Panc1 (cell line): ENCODE measurements around the gene INAFM2. TPM values are rescaled to one million over a fixed set of nuclear protein-coding genes. Genes with fewer than 3 reads are reported as not detected.

Experiments
- ATAC-seq: fragments of 200-7000 bp; cut with Tn5 transposase; 2 replicates; pipeline ENCODE4 v1.9.1; 2020; ENCODE audit warnings: mild to moderate bottlenecking, moderate library complexity
- BruUV-seq: library from RNA; stranded (reverse); fragments of 400-500 nt; replicated peaks from 2 replicates; lab custom pipeline; 2021; lab: Mats Ljungman, UMichigan
- CTCF ChIA-PET: fragments of 300-600 bp; sonication (Branson Sonifier 250); formaldehyde crosslinking; loops from one replicate; lab custom pipeline; 2022; ENCODE audit warnings: antibody characterized with exemption; lab: Charles Lee
- POLR2A ChIA-PET: fragments of 300-600 bp; sonication (Branson Sonifier 250); formaldehyde crosslinking; loops from one replicate; lab custom pipeline; 2022; ENCODE audit warnings: antibody characterized with exemption; lab: Charles Lee
- DNase-seq: peaks from one replicate; pipeline ENCODE4 v3.0.0-alpha.2; 2010; ENCODE audit warnings: low read depth, low spot score
- H3K27ac ChIP-seq: 2 replicates; pipeline ENCODE4 v1.5.1; 2011; ENCODE audit warnings: mild to moderate bottlenecking, low read length, inconsistent platforms
- H3K27me3 ChIP-seq: fragments of 200-500 bp; sonication (Bioruptor generic); 2 replicates; pipeline ENCODE4 v1.6.0; 2014; ENCODE audit warnings: low read length, inconsistent platforms; ENCODE audit not compliant: control insufficient read depth, insufficient read depth
- H3K36me3 ChIP-seq: fragments of 200-500 bp; sonication (Bioruptor generic); 2 replicates; pipeline ENCODE4 v1.5.1; 2014; ENCODE audit warnings: inconsistent platforms, mild to moderate bottlenecking, low read length, moderate library complexity; ENCODE audit not compliant: control insufficient read depth, insufficient read depth
- H3K4me1 ChIP-seq: 2 replicates; pipeline ENCODE4 v1.5.1; 2011; ENCODE audit warnings: inconsistent platforms, mild to moderate bottlenecking, low read length, moderate library complexity; ENCODE audit not compliant: control insufficient read depth, insufficient read depth
- H3K4me3 ChIP-seq, 2 experiments: 2 replicates each; pipeline ENCODE4 v1.5.1; 2011 to 2012; ENCODE audit warnings: low read depth in 2 of 2, low read length in 2 of 2, mild to moderate bottlenecking in 2 of 2, inconsistent platforms in 1 of 2, moderate library complexity in 1 of 2
- H3K9me3 ChIP-seq: fragments of 200-500 bp; sonication (Bioruptor generic); 2 replicates; pipeline ENCODE4 v1.5.1; 2014; ENCODE audit warnings: low read depth, mild to moderate bottlenecking, inconsistent platforms, low read length, moderate library complexity; ENCODE audit not compliant: control insufficient read depth, insufficient read depth
- CTCF ChIP-seq: fragments of 450-650 bp; IDR thresholded peaks from 2 replicates; pipeline ENCODE4 v1.5.1; 2017; ENCODE audit warnings: mild to moderate bottlenecking
- POLR2AphosphoS5 ChIP-seq: IDR thresholded peaks from 2 replicates; pipeline ENCODE4 v1.6.1; 2012; ENCODE audit warnings: mild to moderate bottlenecking, low read depth, low read length, moderate library complexity
- REST ChIP-seq, 2 experiments: IDR thresholded peaks; 2 replicates each; pipeline ENCODE4 v1.6.1; 2011 to 2012; ENCODE audit warnings: low read depth in 2 of 2, control low read depth in 1 of 2, low read length in 1 of 2, mild to moderate bottlenecking in 1 of 2, moderate library complexity in 1 of 2; ENCODE audit not compliant: insufficient read depth in 1 of 2
- SIN3A ChIP-seq: IDR thresholded peaks from 2 replicates; pipeline ENCODE4 v1.6.1; 2012; ENCODE audit warnings: low read depth, mild to moderate bottlenecking, low read length, moderate library complexity, borderline replicate concordance; ENCODE audit not compliant: insufficient read depth
- TCF7L2 ChIP-seq: IDR thresholded peaks from 2 replicates; pipeline ENCODE4 v1.6.1; 2011; ENCODE audit warnings: mild to moderate bottlenecking, low read depth, low read length, inconsistent platforms
- in situ Hi-C: cut with HindIII; loops from 2 replicates; pipeline ENCODE4 v1.10.0; 2016; ENCODE audit warnings: low sequenced_read_pairs, low pct_unique_long_range_greater_than_20kb
- intact Hi-C: fragments of 100-400 bp; cut with micrococcal nuclease; formaldehyde crosslinking; loops from one replicate; pipeline ENCODE4 v1.10.0; 2022; ENCODE audit not compliant: unreplicated experiment
- total RNA-seq: library from RNA; stranded (reverse); gene quantifications from one replicate; pipeline ENCODE4 v1.2.1, GENCODE V29; 2021; ENCODE audit not compliant: unreplicated experiment

Gene INAFM2
- total RNA-seq, 1 experiment from 2014 or later = 10.4 TPM

- BruUV-seq = no TSS peak
- Histone ChIP-seq H3K4me1 (peaks cover 16% of the 10 kb centered on the region; the same call in 1 of the 2 replicates), H3K36me3 (no peaks in the 10 kb centered on the region), H3K9me3 (no peaks in the 10 kb centered on the region), H3K27ac (no peak overlapping the region), H3K27me3 (no peaks in the 10 kb centered on the region), H3K4me3 (no peak overlapping the region)
- ChIA-PET CTCF (interaction anchor here (0.6 to 1.3 kb wide), 4 partner anchors 9 to 304 kb away, joined by 3 to 4 read pairs (median 4); no protein-coding TSS in a partner anchor), POLR2A (interaction anchor here (0.6 kb wide), 1 partner anchor 452 kb away, joined by 3 read pairs; no protein-coding TSS in a partner anchor)
- ATAC-seq (no peak), DNase-seq (no peak)
- TF ChIP-seq POLR2AphosphoS5 (no peak), SIN3A (no peak), TCF7L2 (no peak), CTCF (no peak), REST (IDR thresholded peaks at IDR 0.05; ENCODE audit: insufficient read depth in 1 of 2, low read depth in 2 of 2, low read length in 1 of 2) (no peak)
- intact Hi-C loops (no loop called here), in situ Hi-C loops (no loop called here)
These were observed 38.3 kb upstream of the INAFM2 start for GRCh38 chr15:40285151-40285550.

- TF ChIP-seq CTCF = no peak
- no peak for TF ChIP-seq TCF7L2
- TF ChIP-seq SIN3A = no peak
- no peak for TF ChIP-seq POLR2AphosphoS5
- TF ChIP-seq REST (IDR thresholded peaks at IDR 0.05; ENCODE audit: insufficient read depth in 1 of 2, low read depth in 2 of 2, low read length in 1 of 2) = no peak
- DNase-seq = no peak
- CTCF ChIA-PET = interaction anchor here (1.1 to 1.3 kb wide), 3 partner anchors 10 to 34 kb away, joined by 3 to 4 read pairs (median 4); no protein-coding TSS in a partner anchor
These were observed 37.9 kb upstream of the INAFM2 start for GRCh38 chr15:40285554-40286011.

More at GRCh38 chr15:40285554-40286011, 37.9 kb upstream of the INAFM2 start:
- H3K27ac ChIP-seq = no peak overlapping the region
- H3K36me3 ChIP-seq = no peaks in the 10 kb centered on the region
- in situ Hi-C loops = no loop called here
- H3K9me3 ChIP-seq = no peaks in the 10 kb centered on the region
- no peaks in the 10 kb centered on the region for H3K27me3 ChIP-seq
- intact Hi-C loops = no loop called here
- no peak for ATAC-seq
- POLR2A ChIA-PET = no interaction called here
- no peak overlapping the region for H3K4me3 ChIP-seq
- BruUV-seq = no TSS peak
- H3K4me1 ChIP-seq = peaks cover 16% of the 10 kb centered on the region; the same call in 1 of the 2 replicates
